Activated CD4-positive, alpha-beta memory T cell treated with anti-CD3 and anti-CD28 coated beads, Interleukin-2, amount 10 ng/mL, durations not matched to agents 7 days and 5 days (primary cell): ENCODE data around the gene ANKRD65. TPM values are rescaled to one million over a fixed set of nuclear protein-coding genes. Genes with fewer than 3 reads are reported as not detected.
"Not testable (repeated sequence)": the region's sequence is repeated elsewhere in the genome, so short reads cannot be mapped to it uniquely, and the experiment has no call there.

Experiments used
- CTCF ChIA-PET: fragments of 350-600 bp; sonication (Branson Sonifier 250); formaldehyde crosslinking; loops from one replicate; lab custom pipeline; 2021; ENCODE audit warnings: antibody characterized with exemption, inconsistent platforms; lab: Charles Lee
- POLR2A ChIA-PET: fragments of 350-600 bp; sonication (Branson Sonifier 250); formaldehyde crosslinking; loops from one replicate; lab custom pipeline; 2021; ENCODE audit warnings: antibody characterized with exemption; lab: Charles Lee
- DNase-seq: peaks from one replicate; pipeline ENCODE4 v3.0.0-alpha.2; 2020
- H3K27ac Mint-ChIP-seq: one replicate; pipeline ENCODE4 v1.8.0; 2021; ENCODE audit warnings: mild to moderate bottlenecking, mixed read lengths
- H3K27me3 Mint-ChIP-seq: one replicate; pipeline ENCODE4 v1.8.0; 2021; ENCODE audit warnings: mixed read lengths
- H3K36me3 Mint-ChIP-seq: one replicate; pipeline ENCODE4 v1.8.0; 2021; ENCODE audit warnings: low read depth, mixed read lengths
- H3K4me1 Mint-ChIP-seq: one replicate; pipeline ENCODE4 v1.8.0; 2021; ENCODE audit warnings: mixed read lengths
- H3K4me3 Mint-ChIP-seq: one replicate; pipeline ENCODE4 v1.8.0; 2021; ENCODE audit warnings: mild to moderate bottlenecking, mixed read lengths
- H3K9me3 Mint-ChIP-seq: one replicate; pipeline ENCODE4 v1.8.0; 2021; ENCODE audit warnings: mixed read lengths
- total RNA-seq, 2 experiments: library from RNA; stranded (reverse); gene quantifications; one replicate each; pipeline ENCODE4 v1.2.3, GENCODE V29; 2021

ANKRD65 gene
- total RNA-seq, 2 experiments from 2014 or later: not detected

- Mint-ChIP-seq H3K36me3 (no peaks in the 10 kb centered on the region), H3K27ac (no peak overlapping the region), H3K4me3 (no peak overlapping the region), H3K27me3 (peaks cover 19% of the 10 kb centered on the region), H3K4me1 (peaks cover 8% of the 10 kb centered on the region), H3K9me3 (no peaks in the 10 kb centered on the region)
- CTCF ChIA-PET: no interaction called here
- no peak for DNase-seq
- POLR2A ChIA-PET: no interaction called here
Observed at GRCh38 chr1:1430992-1431844, 10.1 kb upstream of the ANKRD65 start.

DNA sequence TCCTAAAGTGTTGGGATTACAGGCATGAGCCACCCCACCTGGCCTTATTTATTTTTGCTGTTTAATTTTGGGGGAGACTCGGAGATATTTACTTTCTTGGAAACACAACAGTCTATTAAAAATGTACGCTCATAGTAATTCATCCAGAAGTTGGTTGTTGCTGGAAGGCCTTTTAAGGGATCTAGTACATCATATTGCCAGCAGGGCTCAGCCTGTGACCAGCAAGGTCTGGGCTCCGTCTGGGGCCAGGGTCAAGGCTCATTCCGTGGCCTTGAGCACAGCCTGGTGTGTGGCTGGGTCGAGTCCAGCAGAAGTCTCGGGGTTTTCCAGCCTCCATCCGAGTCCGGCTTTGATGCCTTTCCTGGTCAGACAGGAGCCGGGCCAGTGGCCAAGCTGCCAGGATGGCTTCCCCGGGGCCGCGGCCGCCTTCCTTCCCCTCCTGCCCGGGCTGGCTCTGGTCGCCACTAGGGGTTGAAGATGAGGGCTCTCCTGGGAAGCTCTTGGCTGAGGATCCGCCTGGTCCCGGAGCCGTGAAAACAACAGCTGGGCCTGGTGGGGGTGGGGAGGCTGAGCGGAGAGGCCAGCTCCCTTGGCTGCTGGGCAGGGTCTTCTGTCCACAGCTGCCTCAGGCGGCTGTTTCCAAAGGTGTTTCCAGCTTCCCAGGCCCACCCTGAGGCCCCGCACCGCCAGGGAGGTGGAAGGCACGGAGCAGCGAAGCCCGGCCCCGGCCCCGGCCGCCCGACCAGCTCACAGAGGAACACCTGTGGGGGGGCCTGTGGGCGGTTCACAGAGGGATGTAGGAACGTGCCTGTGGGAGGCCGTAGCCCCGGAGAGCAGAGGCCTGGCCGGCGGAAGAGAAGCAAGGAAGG, 9.3 kb upstream of the ANKRD65 start:
- Mint-ChIP-seq H3K4me1 (peaks cover 7% of the 10 kb centered on the region), H3K36me3 (no peaks in the 10 kb centered on the region), H3K27me3 (peaks cover 23% of the 10 kb centered on the region), H3K4me3 (no peak overlapping the region), H3K9me3 (no peaks in the 10 kb centered on the region), H3K27ac (no peak overlapping the region)
- CTCF ChIA-PET: interaction anchor here (0.6 kb wide), 1 partner anchor 605 kb away, joined by 3 read pairs; no protein-coding TSS in a partner anchor
- DNase-seq: no peak
- POLR2A ChIA-PET: no interaction called here

- Mint-ChIP-seq H3K36me3 (no peaks in the 10 kb centered on the region), H3K4me1 (peaks cover 4% of the 10 kb centered on the region), H3K9me3 (no peaks in the 10 kb centered on the region), H3K27me3 (peaks cover 23% of the 10 kb centered on the region), H3K27ac (no peak overlapping the region), H3K4me3 (no peak overlapping the region)
- DNase-seq: no peak
- ChIA-PET CTCF (no interaction called here), POLR2A (interaction anchor here (0.6 to 1.3 kb wide), 2 partner anchors 10 to 23 kb away, joined by 3 read pairs; partner anchors contain the start of gene MRPL20)
Observed at GRCh38 chr1:1429671-1430073, 8.6 kb upstream of the ANKRD65 start.

DNA sequence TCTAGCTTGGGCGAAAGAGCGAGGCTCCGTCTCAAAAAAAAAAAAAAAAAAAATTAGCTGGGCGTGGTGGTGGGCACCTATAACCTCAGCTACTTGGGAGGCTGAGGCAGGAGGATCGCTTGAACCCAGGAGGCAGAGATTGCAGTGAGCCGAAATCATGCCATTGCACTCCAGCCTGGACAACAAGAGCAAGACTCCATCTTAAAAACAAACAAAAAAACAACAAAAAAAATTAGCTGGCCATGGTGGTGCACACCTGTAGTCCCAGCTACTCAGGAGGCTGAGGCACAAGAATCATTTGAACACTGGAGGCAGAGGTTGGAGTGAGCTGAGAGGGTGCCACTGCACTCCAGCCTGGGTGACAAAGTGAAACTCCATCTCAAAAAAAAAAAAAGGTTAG, 7.9 kb upstream of the ANKRD65 start:
- H3K4me1 Mint-ChIP-seq, H3K4me3 Mint-ChIP-seq, CTCF ChIA-PET, H3K36me3 Mint-ChIP-seq, H3K9me3 Mint-ChIP-seq, DNase-seq, H3K27ac Mint-ChIP-seq: not testable (repeated sequence)
- POLR2A ChIA-PET: interaction anchor here (0.6 to 1.3 kb wide), 2 partner anchors 9 to 23 kb away, joined by 3 read pairs; partner anchors contain the start of gene MRPL20
- H3K27me3 Mint-ChIP-seq: peaks cover 21% of the 10 kb centered on the region

GRCh38 chr1:1428174-1428573, 7.1 kb upstream of the ANKRD65 start:
- no peaks in the 10 kb centered on the region for H3K36me3 Mint-ChIP-seq
- peaks cover 4% of the 10 kb centered on the region for H3K4me1 Mint-ChIP-seq
- no peak overlapping the region for H3K27ac Mint-ChIP-seq
- peaks cover 21% of the 10 kb centered on the region for H3K27me3 Mint-ChIP-seq
- POLR2A ChIA-PET: interaction anchor here (1.3 kb wide), 1 partner anchor 22 kb away, joined by 3 read pairs; the partner anchor contains the start of gene MRPL20
- no peak for DNase-seq
- CTCF ChIA-PET: no interaction called here
- no peak overlapping the region for H3K4me3 Mint-ChIP-seq
- H3K9me3 Mint-ChIP-seq: no peaks in the 10 kb centered on the region

- ChIA-PET CTCF (no interaction called here), POLR2A (no interaction called here)
- no peak for DNase-seq
- Mint-ChIP-seq H3K4me1 (peaks cover 5% of the 10 kb centered on the region), H3K27me3 (peaks cover 21% of the 10 kb centered on the region), H3K9me3 (no peaks in the 10 kb centered on the region), H3K27ac (no peak overlapping the region), H3K36me3 (no peaks in the 10 kb centered on the region), H3K4me3 (no peak overlapping the region)
Observed at GRCh38 chr1:1427820-1428148, 6.7 kb upstream of the ANKRD65 start.

- CTCF ChIA-PET: no interaction called here
- Mint-ChIP-seq H3K9me3 (no peaks in the 10 kb centered on the region), H3K27ac (no peak overlapping the region)
Observed at GRCh38 chr1:1427106-1427819, 6.2 kb upstream of the ANKRD65 start.

DNA sequence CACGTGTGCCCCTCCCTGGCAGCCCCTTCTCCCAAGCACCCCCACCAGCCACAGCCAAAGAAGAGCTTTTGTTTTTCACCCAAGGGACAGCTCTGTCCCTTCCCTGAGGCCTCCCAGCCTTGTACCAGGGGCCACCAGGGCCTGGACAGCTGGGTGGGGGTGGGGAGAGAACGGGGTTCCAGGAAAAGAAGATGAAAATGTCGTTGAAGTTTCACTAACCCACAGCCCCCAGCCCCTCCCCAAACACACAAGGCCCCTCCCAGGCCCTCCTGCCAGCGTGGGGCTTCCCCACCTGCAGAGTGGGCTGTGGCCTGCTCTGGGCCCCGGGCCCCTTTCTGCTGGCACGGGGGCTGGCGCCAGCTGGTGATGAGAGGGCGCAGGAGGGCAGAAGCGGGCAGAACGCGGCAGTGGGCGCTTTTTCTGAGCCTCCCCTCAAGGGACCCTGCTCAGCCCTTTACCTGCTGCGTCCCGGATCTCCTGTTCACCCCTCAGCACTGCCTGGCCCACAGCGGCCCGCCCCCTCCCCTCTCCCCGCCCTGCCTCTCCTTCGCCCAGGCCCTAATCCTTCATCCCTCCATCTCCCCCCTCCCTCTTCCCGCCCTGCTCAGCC, 5.5 kb upstream of the ANKRD65 start:
- no peak overlapping the region for H3K4me3 Mint-ChIP-seq
- H3K4me1 Mint-ChIP-seq: peaks cover 11% of the 10 kb centered on the region
- POLR2A ChIA-PET: no interaction called here
- no peak overlapping the region for H3K27ac Mint-ChIP-seq
- H3K36me3 Mint-ChIP-seq: no peaks in the 10 kb centered on the region
- no peak for DNase-seq
- H3K9me3 Mint-ChIP-seq: no peaks in the 10 kb centered on the region
- H3K27me3 Mint-ChIP-seq: peaks cover 25% of the 10 kb centered on the region
- CTCF ChIA-PET: no interaction called here

More at GRCh38 chr1:1427106-1427819, 6.2 kb upstream of the ANKRD65 start:
- Mint-ChIP-seq H3K4me3 (no peak overlapping the region), H3K27me3 (peaks cover 23% of the 10 kb centered on the region), H3K4me1 (peaks cover 11% of the 10 kb centered on the region), H3K36me3 (no peaks in the 10 kb centered on the region)
- DNase-seq: no peak
- POLR2A ChIA-PET: no interaction called here

DNA sequence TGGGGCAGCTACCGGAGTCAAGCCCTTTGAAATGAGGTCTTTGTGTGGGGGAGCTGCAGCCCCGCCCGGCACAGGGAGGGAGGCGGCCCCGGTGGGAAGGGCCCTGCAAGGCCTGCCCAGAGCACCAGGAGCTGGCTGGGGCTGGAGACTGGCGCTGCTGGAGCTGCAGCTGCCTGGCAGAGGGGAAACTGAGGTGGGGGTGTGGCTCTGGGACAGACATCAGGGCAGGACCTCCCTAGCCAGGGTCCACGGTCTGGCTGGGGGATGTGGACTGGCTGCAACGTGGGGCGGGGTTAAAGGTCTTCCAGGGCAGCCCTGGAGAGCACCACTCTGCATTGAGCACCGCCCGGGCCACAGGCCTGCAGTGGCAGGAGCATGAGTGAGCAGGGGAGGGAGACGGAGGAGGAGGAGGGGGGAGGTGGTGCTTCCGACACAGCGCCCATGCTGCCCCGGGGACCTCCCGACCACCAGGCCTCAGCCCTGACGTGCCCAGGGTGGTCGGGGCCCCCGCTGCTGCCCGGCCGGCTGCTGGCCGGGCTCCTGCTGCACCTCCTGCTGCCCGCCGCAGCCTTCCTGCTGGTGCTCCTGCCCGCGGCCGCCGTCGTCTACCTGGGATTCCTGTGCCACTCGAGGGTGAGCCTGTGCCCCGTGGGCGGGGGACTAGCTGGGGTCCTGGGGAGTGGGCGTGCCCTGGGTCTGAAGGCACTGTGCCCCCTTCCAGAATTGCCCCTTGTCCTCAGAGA, 4.8 kb upstream of the ANKRD65 start:
- POLR2A ChIA-PET: no interaction called here
- CTCF ChIA-PET: no interaction called here

DNA sequence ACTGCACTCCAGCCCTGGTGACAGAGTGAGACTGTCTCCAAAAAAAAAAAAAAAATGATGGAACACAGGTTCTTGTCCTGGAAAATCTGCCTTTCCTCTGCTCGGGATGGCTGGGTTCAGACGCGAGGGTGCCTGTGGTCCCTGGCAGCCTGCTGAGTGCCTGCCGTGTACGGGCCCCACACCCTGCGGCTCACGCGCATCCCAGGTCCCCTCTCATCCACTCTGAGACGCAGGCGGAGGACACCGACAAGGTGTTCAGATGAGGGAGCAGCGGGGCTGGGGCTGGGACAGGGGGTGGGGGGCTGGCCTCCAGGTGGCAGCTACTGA, 4.3 kb upstream of the ANKRD65 start:
- ChIA-PET POLR2A (no interaction called here), CTCF (no interaction called here)
- H3K4me1 Mint-ChIP-seq: peaks cover 11% of the 10 kb centered on the region
- no peak for DNase-seq
- no peaks in the 10 kb centered on the region for H3K36me3 Mint-ChIP-seq
- no peak overlapping the region for H3K4me3 Mint-ChIP-seq
- peaks cover 28% of the 10 kb centered on the region for H3K27me3 Mint-ChIP-seq
- no peaks in the 10 kb centered on the region for H3K9me3 Mint-ChIP-seq
- no peak overlapping the region for H3K27ac Mint-ChIP-seq

More for the DNA sequence above, 4.8 kb upstream of the ANKRD65 start:
- Mint-ChIP-seq H3K9me3 (no peaks in the 10 kb centered on the region), H3K4me3 (no peak overlapping the region), H3K4me1 (peaks cover 11% of the 10 kb centered on the region), H3K27me3 (peaks cover 28% of the 10 kb centered on the region), H3K36me3 (no peaks in the 10 kb centered on the region), H3K27ac (no peak overlapping the region)
- DNase-seq: no peak

- no peak for DNase-seq
- Mint-ChIP-seq H3K4me3 (no peak overlapping the region), H3K36me3 (no peaks in the 10 kb centered on the region), H3K27ac (no peak overlapping the region), H3K27me3 (peaks cover 25% of the 10 kb centered on the region), H3K9me3 (no peaks in the 10 kb centered on the region), H3K4me1 (peaks cover 11% of the 10 kb centered on the region)
- CTCF ChIA-PET: no interaction called here
- POLR2A ChIA-PET: interaction anchor here (1.2 kb wide), 1 partner anchor 25 kb away, joined by 4 read pairs; the partner anchor contains the start of gene CCNL2
Observed at GRCh38 chr1:1424707-1425106, 3.6 kb upstream of the ANKRD65 start.

DNA sequence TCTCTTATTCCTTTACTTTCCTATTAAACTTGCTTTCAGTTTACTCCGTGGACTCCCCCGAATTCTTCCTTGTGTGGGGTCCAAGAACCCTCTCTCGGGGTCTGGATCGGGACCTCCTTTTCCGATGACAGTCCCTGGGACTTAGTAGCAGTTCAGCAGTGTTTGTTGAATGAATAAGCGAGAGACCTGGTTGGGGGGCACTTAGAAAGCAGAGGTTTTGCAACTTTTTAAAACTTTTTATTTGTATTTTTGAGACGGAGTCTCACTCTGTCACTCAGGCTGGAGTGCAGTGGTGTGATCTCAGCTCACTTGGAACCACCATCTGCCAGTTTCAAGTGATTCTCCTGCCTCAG, 2.1 kb upstream of the ANKRD65 start:
- Mint-ChIP-seq H3K4me3 (no peak overlapping the region), H3K4me1 (peaks cover 15% of the 10 kb centered on the region), H3K36me3 (no peaks in the 10 kb centered on the region), H3K27ac (no peak overlapping the region), H3K27me3 (peaks cover 20% of the 10 kb centered on the region), H3K9me3 (no peaks in the 10 kb centered on the region)
- CTCF ChIA-PET: no interaction called here
- DNase-seq: no peak
- POLR2A ChIA-PET: no interaction called here
